ENCODE results near the gene TMEM176B.
A peak's percentile ranks its signal among the peaks of the same experiment; 100 is the strongest.

The TMEM176B gene

GRCh38 chr7:150799741-150800580, at the start of gene TMEM176B:
TSS of gene TMEM176B (minus strand) at chr7:150800364. CDS start at chr7:150796569, 3,795 bp downstream.
- Histone ChIP-seq H3K9me3 (replicated peaks in 1 of 11) (peaks cover 0 to 23% (median 10%) of the 10 kb centered on the region in 11 experiments; a peak in 15 of 22 replicates), H3K27ac (no peak within 1 kb of the TSS), H3K27me3 (no peaks in the 10 kb centered on the region), H3K9ac (no peak within 1 kb of the TSS), H3K4me2 (no peak within 1 kb of the TSS), H3K36me3 (no peaks in the 10 kb centered on the region), H3K4me1 (peaks cover 0 to 9% (median 7%) of the 10 kb centered on the region in 10 experiments; a peak in 8 of 20 replicates), H3K4me3 (no peak within 1 kb of the TSS), H4K20me1 (no peaks in the 10 kb centered on the region)
- TF ChIP-seq Cebpa-rat (IDR thresholded peaks at IDR 0.05) = no peak

GRCh38 chr7:150849204-150849775, 49.1 kb upstream of the TMEM176B start:
- no peaks in the 10 kb centered on the region for H3K9me3 ChIP-seq (replicated peaks in 1 of 11)
- no peak overlapping the region for H3K4me2 ChIP-seq
- H3K27me3 ChIP-seq = no peaks in the 10 kb centered on the region

GRCh38 chr7:150848561-150849115, 48.5 kb upstream of the TMEM176B start:
- Histone ChIP-seq H3K4me1 (peaks cover 0 to 42% (median 7%) of the 10 kb centered on the region in 10 experiments; a peak in 15 of 20 replicates), H3K9me3 (replicated peaks in 1 of 11) (no peaks in the 10 kb centered on the region), H3K4me3 (no peak overlapping the region), H3K4me2 (no peak overlapping the region), H3K27me3 (no peaks in the 10 kb centered on the region), H3K36me3 (no peaks in the 10 kb centered on the region), H3K27ac (no peak overlapping the region), H3K9ac (no peak overlapping the region), H4K20me1 (no peaks in the 10 kb centered on the region)
- TF ChIP-seq Cebpa-rat (IDR thresholded peaks at IDR 0.05) = no peak

More at GRCh38 chr7:150849204-150849775, 49.1 kb upstream of the TMEM176B start:
- Histone ChIP-seq H3K4me1 (peaks cover 0 to 41% (median 7%) of the 10 kb centered on the region in 10 experiments; a peak in 15 of 20 replicates), H3K27ac (no peak overlapping the region), H3K9ac (no peak overlapping the region), H3K4me3 (no peak overlapping the region), H3K36me3 (no peaks in the 10 kb centered on the region), H4K20me1 (no peaks in the 10 kb centered on the region)
- TF ChIP-seq Cebpa-rat (IDR thresholded peaks at IDR 0.05) = no peak

DNA sequence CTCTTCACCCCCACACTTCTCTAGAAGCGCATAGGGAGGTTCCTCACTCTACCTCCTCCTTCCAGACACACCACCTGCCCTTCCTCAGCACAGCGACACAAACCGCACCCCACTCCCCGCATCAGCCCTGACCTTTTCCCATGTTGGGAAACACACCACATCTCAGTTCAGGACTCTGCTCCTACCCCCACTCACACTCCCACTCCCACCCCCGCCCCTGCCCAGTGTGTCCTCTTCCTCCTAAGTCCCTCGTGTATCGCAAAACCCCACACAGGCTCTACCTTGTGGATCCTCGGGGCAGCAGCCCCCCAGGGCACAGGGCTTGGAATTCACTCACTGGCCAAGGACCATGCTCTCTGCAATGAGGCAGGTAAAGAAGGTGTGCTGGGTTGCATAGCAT, 47.9 kb upstream of the TMEM176B start:
- H3K4me3 ChIP-seq = no peak overlapping the region
- no peak overlapping the region for H3K4me2 ChIP-seq
- no peaks in the 10 kb centered on the region for H4K20me1 ChIP-seq
- no peak for TF ChIP-seq Cebpa-rat (IDR thresholded peaks at IDR 0.05)
- H3K27ac ChIP-seq = no peak overlapping the region
- peaks cover 0 to 42% (median 7%) of the 10 kb centered on the region in 10 experiments; a peak in 15 of 20 replicates for H3K4me1 ChIP-seq
- 0 out of 22 replicates have a peak, but pooled peaks cover 0 to under 1% (median 0%) of the 10 kb centered on the region in 11 experiments for H3K9me3 ChIP-seq (replicated peaks in 1 of 11)
- no peak overlapping the region for H3K9ac ChIP-seq
- H3K36me3 ChIP-seq = no peaks in the 10 kb centered on the region
- H3K27me3 ChIP-seq = no peaks in the 10 kb centered on the region

GRCh38 chr7:150847536-150847935, 47.4 kb upstream of the TMEM176B start:
- Histone ChIP-seq H3K4me2 (peak overlapping the region in 1 of 11 experiments; percentile 1; a peak in 1 of 22 replicates), H3K9me3 (replicated peaks in 1 of 11) (peaks cover 0 to 6% (median 0%) of the 10 kb centered on the region in 11 experiments; a peak in 3 of 22 replicates), H3K36me3 (no peaks in the 10 kb centered on the region), H3K27me3 (no peaks in the 10 kb centered on the region), H3K4me1 (peaks cover 0 to 40% (median 5%) of the 10 kb centered on the region in 10 experiments; a peak in 15 of 20 replicates), H3K27ac (no peak overlapping the region), H3K4me3 (no peak overlapping the region), H3K9ac (no peak overlapping the region), H4K20me1 (no peaks in the 10 kb centered on the region)
- TF ChIP-seq Cebpa-rat (IDR thresholded peaks at IDR 0.05) = no peak

DNA sequence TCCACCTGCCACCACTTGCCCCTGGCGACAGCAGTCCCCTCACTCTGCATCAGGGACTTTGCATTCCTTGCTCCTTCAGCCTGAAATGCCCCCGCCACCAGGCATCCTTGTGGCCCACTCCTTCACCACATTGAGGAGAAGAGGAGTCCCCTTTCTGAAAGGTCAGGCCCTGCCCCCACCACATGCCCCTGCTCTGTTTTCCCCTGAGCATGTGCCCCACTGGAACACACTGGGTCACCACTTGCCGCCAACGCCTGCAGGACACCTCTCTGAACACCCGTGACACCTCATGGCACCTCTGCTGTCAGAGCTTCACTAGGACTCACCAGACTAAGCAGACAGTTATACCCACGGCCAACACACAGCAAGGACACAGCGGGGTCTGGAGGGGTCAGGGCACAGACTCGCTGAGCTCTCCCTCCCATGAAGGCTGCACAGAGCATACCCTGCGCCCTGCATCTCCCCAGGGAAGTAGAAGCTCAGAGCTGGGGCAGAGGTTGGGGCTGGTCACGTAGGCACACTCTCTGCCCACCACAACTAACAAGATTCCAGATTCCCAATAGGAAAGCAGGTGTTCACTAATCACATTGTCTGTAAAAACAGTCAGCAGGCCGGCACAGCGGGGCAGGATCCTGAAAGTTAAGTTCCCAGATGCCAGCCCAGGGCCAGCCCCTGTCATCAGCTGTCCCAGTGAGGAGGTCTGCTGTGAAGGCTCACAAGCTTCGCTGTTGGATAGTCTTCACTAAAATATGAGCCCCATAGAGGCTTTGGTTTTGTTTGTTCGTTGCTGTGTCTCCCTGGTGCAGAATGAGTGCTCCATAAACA, 46.3 kb upstream of the TMEM176B start:
- Histone ChIP-seq H3K27me3 (no peaks in the 10 kb centered on the region), H4K20me1 (no peaks in the 10 kb centered on the region), H3K4me1 (peaks cover 0 to 30% (median 0%) of the 10 kb centered on the region in 10 experiments; a peak in 7 of 20 replicates), H3K27ac (no peak overlapping the region; a peak in 1 of 22 replicates), H3K4me2 (peak overlapping the region in 3 of 11 experiments; percentile 54 to 90 (median 80); a peak in 6 of 22 replicates), H3K4me3 (no peak overlapping the region), H3K9me3 (replicated peaks in 1 of 11) (peaks cover 0 to 11% (median 0%) of the 10 kb centered on the region in 11 experiments; a peak in 3 of 22 replicates), H3K9ac (peak overlapping the region in 1 of 11 experiments; percentile 45; a peak in 1 of 22 replicates), H3K36me3 (no peaks in the 10 kb centered on the region)
- no peak for TF ChIP-seq Cebpa-rat (IDR thresholded peaks at IDR 0.05)

DNA sequence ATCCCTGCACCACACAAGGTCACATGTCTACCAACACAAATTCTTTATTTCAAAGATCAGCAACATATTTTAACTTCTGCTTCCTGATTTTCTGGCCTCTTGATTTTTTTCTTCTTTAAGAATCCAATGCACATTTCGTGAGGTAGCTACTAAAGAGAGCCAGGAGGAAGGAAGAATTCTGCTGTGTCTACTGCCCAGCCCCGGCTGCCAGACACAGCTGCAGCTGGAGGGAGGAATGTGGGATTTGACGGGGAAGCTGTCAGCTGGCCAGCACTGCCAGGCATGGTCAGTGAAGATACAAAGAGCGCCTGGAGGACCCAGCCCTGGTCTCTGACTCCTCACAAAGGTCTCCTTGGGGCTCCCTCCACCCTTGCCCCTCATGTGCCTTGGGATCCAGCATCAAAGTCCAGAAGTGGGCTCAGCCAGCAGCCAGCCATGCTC, 45.3 kb upstream of the TMEM176B start:
- Histone ChIP-seq H3K36me3 (no peaks in the 10 kb centered on the region), H3K4me3 (no peak overlapping the region), H3K9ac (peak overlapping the region in 2 of 11 experiments; percentile 31 to 45; a peak in 3 of 22 replicates), H3K9me3 (replicated peaks in 1 of 11) (peaks cover 0 to 11% (median 0%) of the 10 kb centered on the region in 11 experiments; a peak in 3 of 22 replicates), H3K27ac (peak overlapping the region in 2 of 11 experiments; percentile 11 to 49; a peak in 2 of 22 replicates), H3K27me3 (no peaks in the 10 kb centered on the region), H4K20me1 (no peaks in the 10 kb centered on the region), H3K4me1 (peaks cover 0 to 30% (median 1%) of the 10 kb centered on the region in 10 experiments; a peak in 9 of 20 replicates), H3K4me2 (peak overlapping the region in 3 of 11 experiments; percentile 54 to 90 (median 80); a peak in 6 of 22 replicates)
- TF ChIP-seq Cebpa-rat (IDR thresholded peaks at IDR 0.05) = no peak

GRCh38 chr7:150842716-150843115, 42.6 kb upstream of the TMEM176B start:
- H3K27ac ChIP-seq = no peak overlapping the region
- peaks cover 0 to 11% (median 0%) of the 10 kb centered on the region in 11 experiments; a peak in 3 of 22 replicates for H3K9me3 ChIP-seq (replicated peaks in 1 of 11)
- H3K27me3 ChIP-seq = no peaks in the 10 kb centered on the region
- no peaks in the 10 kb centered on the region for H4K20me1 ChIP-seq
- TF ChIP-seq Cebpa-rat (IDR thresholded peaks at IDR 0.05) = no peak
- no peak overlapping the region for H3K9ac ChIP-seq
- H3K4me2 ChIP-seq = no peak overlapping the region
- no peak overlapping the region for H3K4me3 ChIP-seq
- H3K4me1 ChIP-seq = peaks cover 0 to 36% (median 5%) of the 10 kb centered on the region in 10 experiments; a peak in 9 of 20 replicates
- H3K36me3 ChIP-seq = no peaks in the 10 kb centered on the region
